Measurements from ENCODE around the gene DTWD1. TPM values are rescaled to one million over a fixed set of nuclear protein-coding genes. Genes with fewer than 3 reads are reported as not detected.
"Not testable (repeated sequence)": the region's sequence is repeated elsewhere in the genome, so short reads cannot be mapped to it uniquely, and the experiment has no call there.

The DTWD1 gene
- polyA plus RNA-seq, 1 experiment, result 65.4 TPM

GRCh38 chr15:49605588-49605987 is 15.3 kb upstream of the DTWD1 start:
- Histone ChIP-seq H3K27ac (ENCODE audit: low read depth, low read length) (no peak overlapping the region), H3K9me3 (ENCODE audit: control insufficient read depth, insufficient read depth, low read length) (peaks cover 13% of the 10 kb centered on the region), H3K27me3 (ENCODE audit: control insufficient read depth, insufficient read depth, low read length) (no peaks in the 10 kb centered on the region), H3K4me3 (ENCODE audit: low read depth, low read length) (no peak overlapping the region)
- POLR2A ChIA-PET, result no interaction called here
- CTCF ChIA-PET, result no interaction called here
- no peak for DNase-seq (ENCODE audit: low read depth, low spot score)
- TF ChIP-seq CTCF (IDR thresholded peaks at IDR 0.05; ENCODE audit: low read depth, low read length), result no peak

DNA sequence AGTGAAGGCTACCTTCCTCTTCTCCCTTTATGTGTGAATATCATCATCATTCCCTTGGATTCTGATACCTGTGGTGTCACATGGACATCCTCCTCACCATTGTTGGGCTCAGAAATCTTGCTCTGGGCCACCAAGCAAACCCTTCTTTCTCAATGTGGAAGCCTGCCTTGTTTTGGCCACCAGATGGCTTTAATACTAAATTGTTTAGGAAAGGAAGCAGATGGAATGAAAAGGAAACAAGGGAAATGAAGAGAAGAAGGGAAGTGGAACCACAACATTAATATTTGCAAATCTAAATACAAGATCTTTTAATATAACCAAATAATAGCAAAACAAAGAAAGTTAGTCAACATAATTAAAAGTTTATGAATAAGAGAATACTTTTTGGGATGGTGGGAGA is 14.3 kb upstream of the DTWD1 start:
- H3K4me3 ChIP-seq (ENCODE audit: low read depth, low read length), result no peak overlapping the region
- TF ChIP-seq CTCF (IDR thresholded peaks at IDR 0.05; ENCODE audit: low read depth, low read length), result peak; percentile 37
- H3K27ac ChIP-seq (ENCODE audit: low read depth, low read length), result no peak overlapping the region
- peaks cover 10% of the 10 kb centered on the region for H3K9me3 ChIP-seq (ENCODE audit: control insufficient read depth, insufficient read depth, low read length)
- no peak for DNase-seq (ENCODE audit: low read depth, low spot score)
- CTCF ChIA-PET, result no interaction called here
- POLR2A ChIA-PET, result no interaction called here
- H3K27me3 ChIP-seq (ENCODE audit: control insufficient read depth, insufficient read depth, low read length), result no peaks in the 10 kb centered on the region

DNA sequence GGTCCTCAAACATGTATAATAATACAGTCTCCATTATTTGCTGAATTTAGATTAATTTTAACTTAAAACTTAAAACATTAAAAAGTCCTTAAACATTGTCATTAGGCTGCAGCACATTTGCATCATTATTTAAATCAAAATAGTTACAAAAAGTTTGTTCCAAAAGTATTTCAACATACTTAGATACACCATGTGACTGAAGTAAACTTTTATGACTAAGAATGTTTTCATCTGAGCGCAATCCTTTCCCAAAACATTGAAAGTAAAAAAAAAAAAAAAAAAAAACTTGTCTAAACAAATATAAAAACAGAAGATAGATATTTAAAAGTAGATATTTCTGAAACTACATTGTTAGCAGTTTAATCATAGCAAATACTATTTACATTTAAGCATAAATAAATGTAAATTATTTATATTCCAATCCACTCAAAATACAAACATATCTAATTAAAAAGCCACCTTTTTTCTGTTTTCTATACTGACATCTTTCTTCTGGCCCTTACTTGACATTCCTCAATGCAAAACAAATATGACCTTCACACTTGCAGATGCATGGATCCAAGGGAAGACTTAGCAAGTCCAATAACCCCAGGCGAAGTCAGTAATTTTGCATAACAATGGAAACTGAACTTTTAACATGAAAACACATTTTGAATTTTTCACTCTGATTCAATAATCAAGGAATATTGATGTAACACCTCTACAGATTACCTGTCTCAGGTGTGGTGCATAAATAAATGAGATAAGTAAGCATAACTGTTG is 10.5 kb upstream of the DTWD1 start:
- TF ChIP-seq CTCF (IDR thresholded peaks at IDR 0.05; ENCODE audit: low read depth, low read length), result no peak

GRCh38 chr15:49612240-49612639 is 8.6 kb upstream of the DTWD1 start:
- H3K4me3 ChIP-seq (ENCODE audit: low read depth, low read length); H3K27me3 ChIP-seq (ENCODE audit: control insufficient read depth, insufficient read depth, low read length); H3K9me3 ChIP-seq (ENCODE audit: control insufficient read depth, insufficient read depth, low read length); H3K27ac ChIP-seq (ENCODE audit: low read depth, low read length); CTCF ChIA-PET; POLR2A ChIA-PET; DNase-seq (ENCODE audit: low read depth, low spot score): not testable (repeated sequence)

More for the DNA sequence above, 10.5 kb upstream of the DTWD1 start:
- no peak for DNase-seq (ENCODE audit: low read depth, low spot score)
- Histone ChIP-seq H3K27me3 (ENCODE audit: control insufficient read depth, insufficient read depth, low read length) (no peaks in the 10 kb centered on the region), H3K9me3 (ENCODE audit: control insufficient read depth, insufficient read depth, low read length) (peaks cover 10% of the 10 kb centered on the region), H3K27ac (ENCODE audit: low read depth, low read length) (no peak overlapping the region), H3K4me3 (ENCODE audit: low read depth, low read length) (no peak overlapping the region)
- ChIA-PET POLR2A (no interaction called here), CTCF (no interaction called here)

GRCh38 chr15:49619226-49619625 is 1.6 kb upstream of the DTWD1 start:
- POLR2A ChIA-PET, result interaction anchor here (0.6 kb wide), 1 partner anchor 949 kb away, joined by 3 read pairs; no protein-coding TSS in a partner anchor

More at GRCh38 chr15:49619226-49619625, 1.6 kb upstream of the DTWD1 start:
- no peak for DNase-seq (ENCODE audit: low read depth, low spot score)
- TF ChIP-seq CTCF (IDR thresholded peaks at IDR 0.05; ENCODE audit: low read depth, low read length), result no peak
- H3K4me3 ChIP-seq (ENCODE audit: low read depth, low read length), result no peak overlapping the region
- H3K9me3 ChIP-seq (ENCODE audit: control insufficient read depth, insufficient read depth, low read length), result peaks cover 5% of the 10 kb centered on the region; the same call in 1 of the 2 replicates
- no peak overlapping the region for H3K27ac ChIP-seq (ENCODE audit: low read depth, low read length)
- H3K27me3 ChIP-seq (ENCODE audit: control insufficient read depth, insufficient read depth, low read length), result no peaks in the 10 kb centered on the region
- CTCF ChIA-PET, result interaction anchor here (1.0 to 1.1 kb wide), 2 partner anchors 198 to 384 kb away, joined by 3 read pairs; no protein-coding TSS in a partner anchor

Data from AG04450 (cell line).